HG03354 (cell line): Measurements from ENCODE around the gene IGLL1.
"Not testable (repeated sequence)": the region's sequence is repeated elsewhere in the genome, so short reads cannot be mapped to it uniquely, and the experiment has no call there.

Source experiments
- ATAC-seq: cut with Tn5 transposase; IDR thresholded peaks from one replicate; pipeline ENCODE4 v1.9.1; 2021; ENCODE audit warnings: mild to moderate bottlenecking; ENCODE audit not compliant: unreplicated experiment, poor library complexity, severe bottlenecking

Gene IGLL1

GRCh38 chr22:23595904-23596303 is 15.8 kb upstream of the IGLL1 start:
- ATAC-seq = not testable (repeated sequence)

GRCh38 chr22:23591846-23592245 is 11.8 kb upstream of the IGLL1 start:
- ATAC-seq = no peak

- ATAC-seq = no peak
These were observed 11.2 kb upstream of the IGLL1 start for GRCh38 chr22:23591201-23591791.

GRCh38 chr22:23583836-23584235 is 3.7 kb upstream of the IGLL1 start:
- ATAC-seq = no peak

- ATAC-seq = no peak
These were observed 3.1 kb upstream of the IGLL1 start for GRCh38 chr22:23583153-23583552.

- no peak for ATAC-seq
These were observed 1.2 kb upstream of the IGLL1 start for GRCh38 chr22:23581260-23581650.

GRCh38 chr22:23580576-23581259 is 628 bp upstream of the IGLL1 start:
- no peak for ATAC-seq

GRCh38 chr22:23579280-23579679 is 810 bp downstream of the IGLL1 start:
- no peak for ATAC-seq

- no peak for ATAC-seq
These were observed 1.8 kb downstream of the IGLL1 start for GRCh38 chr22:23578306-23578705.

- ATAC-seq = no peak
These were observed 3.4 kb downstream of the IGLL1 start for GRCh38 chr22:23576681-23577080.

- ATAC-seq = no peak
These were observed 4.5 kb downstream of the IGLL1 start for GRCh38 chr22:23575601-23576000.

- no peak for ATAC-seq
These were observed 5.2 kb downstream of the IGLL1 start for GRCh38 chr22:23574877-23575276.

GRCh38 chr22:23574371-23574811 is 5.7 kb downstream of the IGLL1 start:
- no peak for ATAC-seq

GRCh38 chr22:23573701-23574235 is 6.3 kb downstream of the IGLL1 start:
- ATAC-seq = not testable (repeated sequence)

GRCh38 chr22:23573106-23573505 is 7.0 kb downstream of the IGLL1 start:
- not testable (repeated sequence) for ATAC-seq

GRCh38 chr22:23571486-23571885 is 8.6 kb downstream of the IGLL1 start:
- no peak for ATAC-seq

GRCh38 chr22:23570681-23571080 is 9.4 kb downstream of the IGLL1 start:
- no peak for ATAC-seq

- ATAC-seq = no peak
These were observed 10.4 kb downstream of the IGLL1 start for GRCh38 chr22:23569716-23570115.

GRCh38 chr22:23569291-23569690 is 10.8 kb downstream of the IGLL1 start:
- no peak for ATAC-seq

GRCh38 chr22:23566705-23567475 is 13.2 kb downstream of the IGLL1 start:
- no peak for ATAC-seq
